ENCODE results near the gene PLA2G4E. TPM values are rescaled to one million over a fixed set of nuclear protein-coding genes. Genes with fewer than 3 reads are reported as not detected.

PLA2G4E gene
- total RNA-seq, 1 donor from 2014 or later, result 1.0 TPM

DNA sequence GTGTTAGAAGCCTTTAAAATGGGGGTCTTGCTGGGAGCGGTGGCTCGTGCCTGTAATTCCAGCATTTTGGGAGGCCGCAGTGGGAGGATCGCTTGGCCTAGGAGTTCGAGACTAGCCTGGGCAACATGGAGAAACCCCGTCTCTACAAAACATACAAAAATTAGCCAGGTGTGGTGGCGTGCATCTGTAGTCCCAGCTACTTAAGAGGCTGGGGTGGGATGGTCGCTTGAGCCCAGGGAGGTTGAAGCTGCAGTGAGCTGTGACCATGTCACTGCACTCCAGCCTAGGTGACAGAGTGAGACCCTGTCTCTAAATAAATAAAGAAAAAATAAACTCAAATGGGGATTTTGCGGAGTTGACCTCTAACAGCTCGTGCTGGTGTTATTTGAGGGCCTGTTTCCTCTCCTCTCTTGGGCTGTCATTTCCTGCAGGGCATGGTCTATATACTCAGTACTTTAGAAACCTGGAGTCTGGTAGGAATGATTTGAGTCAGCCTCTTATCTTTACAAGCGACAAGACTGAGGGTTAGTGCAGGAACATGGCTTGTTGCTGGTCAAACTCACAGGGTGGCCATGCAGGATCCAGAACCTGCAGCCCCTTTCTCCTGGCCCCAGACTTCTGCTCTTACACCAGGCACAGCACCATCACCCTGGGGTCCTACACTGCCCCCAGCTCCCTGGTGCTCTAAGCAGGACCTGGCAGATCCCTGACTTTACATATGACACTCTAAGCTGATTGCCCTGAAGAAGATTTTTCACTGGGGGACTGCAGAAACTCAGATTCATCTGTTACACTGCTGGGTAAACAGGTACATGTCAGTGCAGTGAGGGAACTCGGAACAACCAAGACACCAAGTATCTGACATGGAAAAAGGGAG lies 63.6 kb downstream of the PLA2G4E start:
- Mint-ChIP-seq H3K4me3 (ENCODE audit: unreplicated experiment) (no peak overlapping the region), H3K36me3 (ENCODE audit: unreplicated experiment) (peaks cover 11% of the 10 kb centered on the region), H3K9me3 (ENCODE audit: unreplicated experiment) (peaks cover 2% of the 10 kb centered on the region), H3K27me3 (ENCODE audit: unreplicated experiment) (no peaks in the 10 kb centered on the region), H3K4me1 (ENCODE audit: low read depth, unreplicated experiment) (peaks cover 2% of the 10 kb centered on the region), H3K27ac (ENCODE audit: unreplicated experiment) (no peak overlapping the region)
- no peak for DNase-seq
- TF ChIP-seq, protein P1, sequence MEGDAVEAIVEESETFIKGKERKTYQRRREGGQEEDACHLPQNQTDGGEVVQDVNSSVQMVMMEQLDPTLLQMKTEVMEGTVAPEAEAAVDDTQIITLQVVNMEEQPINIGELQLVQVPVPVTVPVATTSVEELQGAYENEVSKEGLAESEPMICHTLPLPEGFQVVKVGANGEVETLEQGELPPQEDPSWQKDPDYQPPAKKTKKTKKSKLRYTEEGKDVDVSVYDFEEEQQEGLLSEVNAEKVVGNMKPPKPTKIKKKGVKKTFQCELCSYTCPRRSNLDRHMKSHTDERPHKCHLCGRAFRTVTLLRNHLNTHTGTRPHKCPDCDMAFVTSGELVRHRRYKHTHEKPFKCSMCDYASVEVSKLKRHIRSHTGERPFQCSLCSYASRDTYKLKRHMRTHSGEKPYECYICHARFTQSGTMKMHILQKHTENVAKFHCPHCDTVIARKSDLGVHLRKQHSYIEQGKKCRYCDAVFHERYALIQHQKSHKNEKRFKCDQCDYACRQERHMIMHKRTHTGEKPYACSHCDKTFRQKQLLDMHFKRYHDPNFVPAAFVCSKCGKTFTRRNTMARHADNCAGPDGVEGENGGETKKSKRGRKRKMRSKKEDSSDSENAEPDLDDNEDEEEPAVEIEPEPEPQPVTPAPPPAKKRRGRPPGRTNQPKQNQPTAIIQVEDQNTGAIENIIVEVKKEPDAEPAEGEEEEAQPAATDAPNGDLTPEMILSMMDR (IDR thresholded peaks at IDR 0.05; ENCODE audit: partially characterized antibody, unreplicated experiment), result no peak

DNA sequence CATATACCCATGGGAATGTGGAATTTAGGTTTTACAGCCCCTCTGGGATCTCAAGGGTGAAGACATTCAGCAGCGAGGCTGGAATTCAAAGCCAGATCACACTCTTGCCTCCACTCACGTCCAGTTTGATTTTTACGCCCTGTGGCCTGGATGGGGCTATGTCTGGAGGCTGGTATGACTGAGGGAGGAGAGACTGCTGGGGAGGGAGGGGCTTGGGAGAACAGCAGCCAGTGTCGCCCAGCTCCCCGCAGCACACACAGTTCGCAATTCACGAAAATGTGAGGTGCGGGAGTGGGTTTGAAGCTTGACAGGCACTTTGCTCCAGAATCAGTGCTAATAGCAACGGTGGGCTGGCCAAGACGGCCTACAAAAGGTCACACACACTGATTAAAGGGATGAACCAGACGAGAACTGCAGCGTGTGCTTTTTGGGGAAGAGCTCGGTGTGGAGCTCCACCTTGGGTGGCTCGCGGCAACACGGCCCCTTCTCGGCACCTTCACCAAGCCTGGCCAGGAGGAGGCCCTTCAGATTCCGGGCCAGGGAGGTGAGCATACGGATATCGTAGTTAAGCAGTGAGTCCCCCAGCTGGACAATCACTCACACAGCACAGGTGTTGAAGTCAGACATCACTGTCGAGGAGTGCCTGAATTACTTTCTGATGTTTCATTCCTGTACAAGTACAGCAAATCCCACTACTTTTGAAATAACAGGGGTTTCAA lies 64.9 kb downstream of the PLA2G4E start:
- Mint-ChIP-seq H3K4me3 (ENCODE audit: unreplicated experiment) (no peak overlapping the region), H3K9me3 (ENCODE audit: unreplicated experiment) (peaks cover 4% of the 10 kb centered on the region), H3K4me1 (ENCODE audit: low read depth, unreplicated experiment) (peaks cover 6% of the 10 kb centered on the region), H3K27me3 (ENCODE audit: unreplicated experiment) (no peaks in the 10 kb centered on the region), H3K36me3 (ENCODE audit: unreplicated experiment) (peaks cover under 1% of the 10 kb centered on the region), H3K27ac (ENCODE audit: unreplicated experiment) (no peak overlapping the region)
- DNase-seq, result no peak
- TF ChIP-seq, protein P1 (IDR thresholded peaks at IDR 0.05; ENCODE audit: partially characterized antibody, unreplicated experiment), result no peak

DNA sequence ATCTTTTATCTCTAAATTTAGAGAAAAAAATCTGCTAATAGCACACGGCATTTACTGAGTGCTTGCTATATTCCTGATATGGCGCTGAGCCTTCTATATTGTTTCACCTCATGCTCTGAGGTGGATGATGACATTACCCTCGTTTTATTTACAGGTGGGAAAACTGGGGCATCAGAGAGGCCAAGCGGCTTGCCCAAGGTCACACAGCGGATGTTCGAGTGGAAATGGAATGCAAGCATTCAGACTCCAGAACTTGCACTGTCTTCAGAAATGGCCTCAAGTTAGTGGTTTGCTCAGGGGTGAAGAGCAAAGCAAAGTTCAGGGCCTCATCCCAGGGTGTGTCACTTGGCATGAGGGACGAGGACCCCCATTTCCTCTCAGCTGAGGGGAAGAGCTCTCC lies 65.7 kb downstream of the PLA2G4E start:
- no peaks in the 10 kb centered on the region for H3K36me3 Mint-ChIP-seq (ENCODE audit: unreplicated experiment)
- no peaks in the 10 kb centered on the region for H3K27me3 Mint-ChIP-seq (ENCODE audit: unreplicated experiment)
- no peak for DNase-seq
- no peak overlapping the region for H3K4me3 Mint-ChIP-seq (ENCODE audit: unreplicated experiment)
- TF ChIP-seq, protein P1 (IDR thresholded peaks at IDR 0.05; ENCODE audit: partially characterized antibody, unreplicated experiment), result no peak
- no peak overlapping the region for H3K27ac Mint-ChIP-seq (ENCODE audit: unreplicated experiment)
- H3K4me1 Mint-ChIP-seq (ENCODE audit: low read depth, unreplicated experiment), result peaks cover 6% of the 10 kb centered on the region
- peaks cover 4% of the 10 kb centered on the region for H3K9me3 Mint-ChIP-seq (ENCODE audit: unreplicated experiment)

DNA sequence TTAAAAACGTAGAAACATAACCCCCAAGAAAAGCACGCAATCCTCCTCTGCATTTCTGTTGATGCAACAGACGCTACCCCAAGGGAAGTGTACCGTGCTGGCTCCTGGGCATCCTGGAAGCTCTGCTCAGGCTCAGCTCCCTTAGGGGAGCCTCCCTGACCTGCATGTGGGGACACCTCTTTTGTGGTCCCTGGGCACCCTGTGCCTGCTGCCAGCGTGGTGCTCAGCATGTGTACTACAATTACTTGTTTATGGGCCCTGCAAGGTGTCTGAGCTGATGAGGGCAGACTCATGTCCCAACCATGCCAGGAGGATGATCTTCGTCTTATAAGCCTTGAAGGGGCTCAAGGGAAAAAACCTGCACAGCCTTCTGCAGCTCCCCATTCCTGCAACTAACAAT lies 66.8 kb downstream of the PLA2G4E start:
- Mint-ChIP-seq H3K9me3 (ENCODE audit: unreplicated experiment) (peaks cover 4% of the 10 kb centered on the region), H3K36me3 (ENCODE audit: unreplicated experiment) (no peaks in the 10 kb centered on the region), H3K27me3 (ENCODE audit: unreplicated experiment) (no peaks in the 10 kb centered on the region), H3K4me1 (ENCODE audit: low read depth, unreplicated experiment) (peaks cover 6% of the 10 kb centered on the region), H3K4me3 (ENCODE audit: unreplicated experiment) (no peak overlapping the region), H3K27ac (ENCODE audit: unreplicated experiment) (no peak overlapping the region)
- DNase-seq, result no peak
- TF ChIP-seq, protein P1 (IDR thresholded peaks at IDR 0.05; ENCODE audit: partially characterized antibody, unreplicated experiment), result no peak

Data from glutamatergic neuron (in vitro differentiated cells).